NCI-H2196 treated with DMSO at 0.1 percent for 48 hours (cell line): ENCODE measurements around the gene NPR3.
"Not testable (repeated sequence)": the region's sequence is repeated elsewhere in the genome, so short reads cannot be mapped to it uniquely, and the experiment has no call there.

Experiments used
- DNase-seq: peaks from one replicate; lab custom pipeline; 2025; ENCODE audit not compliant: unreplicated experiment; lab: John Stamatoyannopoulos, UW

The NPR3 gene

GRCh38 chr5:32760091-32760509 is 49.0 kb downstream of the NPR3 start:
- no peak for DNase-seq

- no peak for DNase-seq
These were observed 54.1 kb downstream of the NPR3 start for GRCh38 chr5:32765266-32765665.

- no peak for DNase-seq
These were observed 56.9 kb downstream of the NPR3 start for GRCh38 chr5:32767948-32768467.

GRCh38 chr5:32769711-32770110 is 58.6 kb downstream of the NPR3 start:
- DNase-seq, result no peak

GRCh38 chr5:32770444-32770843 is 59.3 kb downstream of the NPR3 start:
- no peak for DNase-seq

GRCh38 chr5:32771037-32771436 is 59.9 kb downstream of the NPR3 start:
- DNase-seq, result no peak

- DNase-seq, result no peak
These were observed 62.8 kb downstream of the NPR3 start for GRCh38 chr5:32773944-32774343.

GRCh38 chr5:32776200-32776599 is 65.1 kb downstream of the NPR3 start:
- DNase-seq, result no peak

GRCh38 chr5:32777222-32777621 is 66.1 kb downstream of the NPR3 start:
- DNase-seq, result no peak

GRCh38 chr5:32777733-32778132 is 66.6 kb downstream of the NPR3 start:
- DNase-seq, result no peak

GRCh38 chr5:32778403-32778802 is 67.3 kb downstream of the NPR3 start:
- no peak for DNase-seq

GRCh38 chr5:32779754-32780415 is 68.8 kb downstream of the NPR3 start:
- DNase-seq, result no peak

GRCh38 chr5:32780508-32780919 is 69.4 kb downstream of the NPR3 start:
- DNase-seq, result no peak

GRCh38 chr5:32783661-32784060 is 72.5 kb downstream of the NPR3 start:
- DNase-seq, result no peak

GRCh38 chr5:32785611-32786254 is 74.6 kb downstream of the NPR3 start:
- DNase-seq, result no peak

GRCh38 chr5:32786311-32786710 is 75.2 kb downstream of the NPR3 start:
- no peak for DNase-seq

- no peak for DNase-seq
These were observed 79.4 kb downstream of the NPR3 start for GRCh38 chr5:32790411-32790951.

GRCh38 chr5:32791536-32792243 is 80.6 kb downstream of the NPR3 start:
- DNase-seq, result no peak

- no peak for DNase-seq
These were observed 83.0 kb downstream of the NPR3 start for GRCh38 chr5:32794086-32794485.

GRCh38 chr5:32802764-32803163 is 91.6 kb downstream of the NPR3 start:
- DNase-seq, result no peak

GRCh38 chr5:32803656-32804055 is 92.5 kb downstream of the NPR3 start:
- DNase-seq, result no peak

- DNase-seq, result not testable (repeated sequence)
These were observed 94.3 kb downstream of the NPR3 start for GRCh38 chr5:32805462-32805861.
